Mesendoderm (in vitro differentiated cells): ENCODE results near the gene STX18.

ENCODE experiments used
- DNase-seq: peaks from one replicate; pipeline ENCODE4 v3.0.0; 2013
- H2AK5ac ChIP-seq: 2 replicates; pipeline ENCODE4 v1.6.1; 2013; ENCODE audit warnings: low read length, inconsistent platforms
- H2BK120ac ChIP-seq: 2 replicates; pipeline ENCODE4 v1.6.1; 2013; ENCODE audit warnings: low read depth, mild to moderate bottlenecking, low read length, moderate library complexity, mixed read lengths
- H2BK15ac ChIP-seq: replicated peaks from 2 replicates; pipeline ENCODE4 v1.6.1; 2013; ENCODE audit warnings: low read depth, mild to moderate bottlenecking, moderate library complexity
- H2BK5ac ChIP-seq: 2 replicates; pipeline ENCODE4 v1.6.1; 2013; ENCODE audit warnings: low read length, inconsistent platforms
- H3K18ac ChIP-seq: 2 replicates; pipeline ENCODE4 v1.6.1; 2013; ENCODE audit warnings: mild to moderate bottlenecking, low read length, mixed read lengths
- H3K23ac ChIP-seq: one replicate; pipeline ENCODE4 v1.6.1; 2013; ENCODE audit warnings: low read length
- H3K27ac ChIP-seq: 2 replicates; pipeline ENCODE4 v1.5.1; 2013; ENCODE audit warnings: low read depth, mild to moderate bottlenecking, inconsistent platforms, low read length, moderate library complexity
- H3K27me3 ChIP-seq: 2 replicates; pipeline ENCODE4 v1.6.1; 2013; ENCODE audit warnings: low read length, control low read depth, mild to moderate bottlenecking, inconsistent platforms; ENCODE audit not compliant: insufficient read depth, poor library complexity
- H3K36me3 ChIP-seq: 2 replicates; pipeline ENCODE4 v1.6.1; 2013; ENCODE audit warnings: low read length, inconsistent platforms; ENCODE audit not compliant: control insufficient read depth, insufficient read depth
- H3K4ac ChIP-seq: one replicate; pipeline ENCODE4 v1.6.1; 2013; ENCODE audit warnings: low read depth, mild to moderate bottlenecking, low read length, moderate library complexity
- H3K4me1 ChIP-seq: 2 replicates; pipeline ENCODE4 v1.6.1; 2013; ENCODE audit warnings: low read depth, low read length, inconsistent platforms; ENCODE audit not compliant: control insufficient read depth
- H3K4me2 ChIP-seq: 2 replicates; pipeline ENCODE4 v1.6.1; 2013; ENCODE audit warnings: low read length
- H3K4me3 ChIP-seq: 2 replicates; pipeline ENCODE4 v1.5.1; 2013; ENCODE audit warnings: mild to moderate bottlenecking, low read length
- H3K56ac ChIP-seq: one replicate; pipeline ENCODE4 v1.6.1; 2013; ENCODE audit warnings: low read length
- H3K79me1 ChIP-seq: 2 replicates; pipeline ENCODE4 v1.6.1; 2013; ENCODE audit warnings: low read length, inconsistent platforms
- H3K79me2 ChIP-seq: 2 replicates; pipeline ENCODE4 v1.6.1; 2013; ENCODE audit warnings: mild to moderate bottlenecking, low read length; ENCODE audit not compliant: control insufficient read depth, insufficient read depth
- H3K9ac ChIP-seq: 2 replicates; pipeline ENCODE4 v1.6.1; 2013; ENCODE audit warnings: low read length, inconsistent platforms
- H4K5ac ChIP-seq: one replicate; pipeline ENCODE4 v1.6.1; 2013; ENCODE audit warnings: low read length
- H4K8ac ChIP-seq: one replicate; pipeline ENCODE4 v1.6.1; 2013; ENCODE audit warnings: low read depth, mild to moderate bottlenecking, control low read depth, low read length, moderate library complexity
- WGBS: extraction: QIAGEN DNeasy Blood & Tissue Kit; methylation state at CpG from one replicate; pipeline ENCODE4 v1.1.7; 2013; ENCODE audit warnings: low lambda C conversion rate, missing lambda C conversion rate; ENCODE audit not compliant: insufficient coverage; ENCODE audit errors: extremely low coverage; 5-methylcytosine and 5-hydroxymethylcytosine counted together

Gene STX18

GRCh38 chr4:4392501-4393183 lies 149.2 kb downstream of the STX18 start:
- no peak overlapping the region for H3K27ac ChIP-seq
- no peak overlapping the region for H2BK120ac ChIP-seq
- no peak overlapping the region for H3K9ac ChIP-seq
- H2BK5ac ChIP-seq = no peak overlapping the region
- H2BK15ac ChIP-seq = no peak overlapping the region
- no peak overlapping the region for H3K4me2 ChIP-seq
- no peak overlapping the region for H4K8ac ChIP-seq
- no peaks in the 10 kb centered on the region for H3K79me2 ChIP-seq
- no peak overlapping the region for H3K18ac ChIP-seq
- no peak overlapping the region for H3K23ac ChIP-seq
- no peak overlapping the region for H3K56ac ChIP-seq
- no peaks in the 10 kb centered on the region for H3K4me1 ChIP-seq
- H2AK5ac ChIP-seq = no peak overlapping the region
- H3K79me1 ChIP-seq = no peaks in the 10 kb centered on the region
- no peak overlapping the region for H4K5ac ChIP-seq
- no CpG with 5 or more reads among the region's 13 CpGs for WGBS
- H3K4ac ChIP-seq = no peak overlapping the region
- no peaks in the 10 kb centered on the region for H3K36me3 ChIP-seq
- no peak for DNase-seq
- H3K4me3 ChIP-seq = no peak overlapping the region
- H3K27me3 ChIP-seq = peaks cover 6% of the 10 kb centered on the region

GRCh38 chr4:4391866-4392265 lies 150.0 kb downstream of the STX18 start:
- Histone ChIP-seq H3K4ac (no peak overlapping the region), H3K4me2 (no peak overlapping the region), H3K4me3 (no peak overlapping the region), H2BK120ac (no peak overlapping the region), H3K9ac (no peak overlapping the region), H3K4me1 (no peaks in the 10 kb centered on the region), H2BK5ac (no peak overlapping the region), H3K27me3 (peaks cover 11% of the 10 kb centered on the region), H3K56ac (no peak overlapping the region), H3K27ac (no peak overlapping the region), H4K5ac (no peak overlapping the region), H2BK15ac (no peak overlapping the region), H3K18ac (no peak overlapping the region), H3K79me2 (no peaks in the 10 kb centered on the region), H2AK5ac (no peak overlapping the region), H4K8ac (no peak overlapping the region), H3K79me1 (no peaks in the 10 kb centered on the region), H3K36me3 (no peaks in the 10 kb centered on the region), H3K23ac (no peak overlapping the region)
- no peak for DNase-seq
- no CpG with 5 or more reads among the region's 4 CpGs for WGBS

- Histone ChIP-seq H3K4me1 (no peaks in the 10 kb centered on the region), H2BK120ac (no peak overlapping the region), H2BK15ac (no peak overlapping the region), H4K8ac (no peak overlapping the region), H3K4me3 (no peak overlapping the region), H3K79me1 (no peaks in the 10 kb centered on the region), H2AK5ac (no peak overlapping the region), H3K18ac (no peak overlapping the region), H3K36me3 (no peaks in the 10 kb centered on the region), H3K27ac (no peak overlapping the region), H3K23ac (no peak overlapping the region), H3K56ac (no peak overlapping the region), H4K5ac (no peak overlapping the region), H3K4ac (no peak overlapping the region), H3K4me2 (no peak overlapping the region), H3K79me2 (no peaks in the 10 kb centered on the region), H2BK5ac (no peak overlapping the region), H3K27me3 (peaks cover 14% of the 10 kb centered on the region), H3K9ac (no peak overlapping the region)
- WGBS = no CpG with 5 or more reads among the region's 11 CpGs
- DNase-seq = no peak
Measured at GRCh38 chr4:4390515-4391240, 151.2 kb downstream of the STX18 start.

DNA sequence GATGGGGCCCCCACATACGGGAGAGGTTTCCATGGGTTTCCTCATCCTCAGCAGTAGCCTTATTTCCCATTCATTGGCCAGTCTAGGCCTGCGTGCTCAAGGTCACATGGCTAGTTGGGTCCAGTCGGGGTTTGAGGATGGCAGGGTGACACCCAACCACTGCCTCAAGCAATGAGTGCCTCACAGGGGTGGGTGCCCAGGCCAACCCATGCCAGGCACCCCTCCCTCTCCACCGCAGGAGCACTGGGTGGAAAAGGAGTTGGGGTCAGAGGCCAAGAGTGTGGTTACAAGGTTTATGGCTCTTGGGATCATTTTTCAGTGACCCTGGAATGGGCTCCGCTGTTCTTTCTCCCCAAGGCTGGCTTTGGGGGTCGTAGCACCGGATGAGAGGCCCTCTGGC lies 151.8 kb downstream of the STX18 start:
- Histone ChIP-seq H2BK5ac (no peak overlapping the region), H2BK15ac (no peak overlapping the region), H4K5ac (no peak overlapping the region), H2BK120ac (no peak overlapping the region), H3K4ac (no peak overlapping the region), H2AK5ac (no peak overlapping the region), H3K79me1 (no peaks in the 10 kb centered on the region), H3K27me3 (peaks cover 18% of the 10 kb centered on the region), H3K27ac (no peak overlapping the region), H3K4me1 (no peaks in the 10 kb centered on the region), H4K8ac (no peak overlapping the region), H3K9ac (no peak overlapping the region), H3K18ac (no peak overlapping the region), H3K23ac (no peak overlapping the region), H3K79me2 (no peaks in the 10 kb centered on the region), H3K4me2 (no peak overlapping the region), H3K36me3 (no peaks in the 10 kb centered on the region), H3K4me3 (no peak overlapping the region), H3K56ac (no peak overlapping the region)
- DNase-seq = no peak
- no CpG with 5 or more reads among the region's 7 CpGs for WGBS

DNA sequence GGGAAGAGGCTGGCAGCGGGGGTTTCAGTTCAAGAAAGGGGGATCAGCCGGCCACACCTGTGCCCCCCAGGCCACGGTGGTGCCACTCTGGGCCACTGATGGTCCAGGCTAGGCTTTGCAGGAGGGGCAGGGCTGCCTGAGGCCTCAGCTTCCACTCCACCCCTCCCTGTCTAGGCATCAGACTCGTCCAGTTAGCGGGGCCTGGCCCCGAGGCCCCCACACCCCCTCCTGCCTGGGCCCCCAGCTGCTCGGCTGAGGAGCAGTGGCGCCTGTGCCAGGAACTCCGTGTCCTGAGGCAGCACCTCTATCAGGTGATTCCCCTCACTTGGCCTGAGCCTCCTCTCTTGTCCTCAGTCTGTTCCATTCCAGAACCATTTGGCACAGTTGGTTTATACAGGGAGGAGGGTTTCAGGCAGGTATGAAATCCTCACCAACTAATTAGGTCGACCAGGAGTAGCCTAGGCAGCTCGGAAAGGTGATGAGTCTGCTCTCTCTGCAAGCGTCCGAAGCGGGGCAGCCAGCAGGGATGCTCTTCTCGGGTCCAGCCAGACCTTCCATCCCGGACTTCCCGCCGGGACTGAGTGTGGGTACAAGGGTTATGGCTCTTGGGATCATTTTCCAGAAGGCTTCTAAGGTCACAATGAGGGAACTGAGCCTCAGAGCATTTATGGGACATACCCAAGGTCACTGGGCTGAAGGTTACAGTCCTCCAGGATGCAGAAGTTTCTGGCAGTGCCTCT lies 152.8 kb downstream of the STX18 start:
- Histone ChIP-seq H3K9ac (no peak overlapping the region), H3K4me2 (no peak overlapping the region), H3K27ac (no peak overlapping the region), H3K36me3 (no peaks in the 10 kb centered on the region), H3K79me2 (no peaks in the 10 kb centered on the region), H3K4me1 (no peaks in the 10 kb centered on the region), H2BK5ac (no peak overlapping the region), H3K18ac (no peak overlapping the region), H2BK15ac (no peak overlapping the region), H3K23ac (no peak overlapping the region), H4K8ac (no peak overlapping the region), H3K4ac (no peak overlapping the region), H2AK5ac (no peak overlapping the region), H3K27me3 (peaks cover 18% of the 10 kb centered on the region), H4K5ac (no peak overlapping the region), H2BK120ac (no peak overlapping the region), H3K56ac (no peak overlapping the region), H3K79me1 (no peaks in the 10 kb centered on the region), H3K4me3 (no peak overlapping the region)
- DNase-seq = no peak
- WGBS = no CpG with 5 or more reads among the region's 18 CpGs
